BJ (cell line): ENCODE measurements around the gene XPNPEP2. TPM values are rescaled to one million over a fixed set of nuclear protein-coding genes. Genes with fewer than 3 reads are reported as not detected.

Source experiments
- CTCF ChIA-PET: fragments of 350-600 bp; formaldehyde crosslinking; extraction: SDS; loops from one replicate; lab custom pipeline; 2021; ENCODE audit warnings: antibody characterized with exemption, inconsistent platforms; lab: Yijun Ruan, JAX
- POLR2A ChIA-PET: fragments of 300-600 bp; sonication (Branson Sonifier 250); formaldehyde crosslinking; extraction: SDS; loops from one replicate; lab custom pipeline; 2021; ENCODE audit warnings: antibody characterized with exemption; lab: Charles Lee
- DNase-seq: peaks from one replicate; pipeline ENCODE4 v3.0.0-alpha.2; 2011; ENCODE audit warnings: low read depth
- H3K27me3 ChIP-seq: 2 replicates; pipeline ENCODE4 v1.6.0; 2011; ENCODE audit warnings: low read length; ENCODE audit not compliant: control insufficient read depth, insufficient read depth
- H3K36me3 ChIP-seq: 2 replicates; pipeline ENCODE4 v1.5.1; 2011; ENCODE audit warnings: low read length; ENCODE audit not compliant: control insufficient read depth, insufficient read depth
- H3K4me3 ChIP-seq: 2 replicates; pipeline ENCODE4 v1.5.1; 2011; ENCODE audit warnings: low read depth, mild to moderate bottlenecking, control low read depth, low read length
- CTCF ChIP-seq: IDR thresholded peaks from 2 replicates; pipeline ENCODE4 v1.5.1; 2011; ENCODE audit warnings: low read depth, mild to moderate bottlenecking, control low read depth, inconsistent platforms, low read length, moderate library complexity; ENCODE audit not compliant: insufficient read depth
- polyA plus RNA-seq: library from polyadenylated mRNA; depleted of rRNA; stranded (reverse); fragments of >200 nt; gene quantifications from 2 replicates; pipeline ENCODE4 v1.2.3, GENCODE V29; 2011

The XPNPEP2 gene
- polyA plus RNA-seq, 1 experiment: 0.32 TPM

GRCh38 chrX:129755779-129756650, 17.2 kb downstream of the XPNPEP2 start:
- no peak for DNase-seq
- no peaks in the 10 kb centered on the region for H3K27me3 ChIP-seq
- H3K4me3 ChIP-seq: no peak overlapping the region
- ChIA-PET CTCF (interaction anchor here (1.2 kb wide), 1 partner anchor 21 kb away, joined by 3 read pairs; no protein-coding TSS in a partner anchor), POLR2A (no interaction called here)
- TF ChIP-seq CTCF: no peak
- H3K36me3 ChIP-seq: no peaks in the 10 kb centered on the region

GRCh38 chrX:129759576-129760061, 20.8 kb downstream of the XPNPEP2 start:
- DNase-seq: peak; percentile 21
- CTCF ChIA-PET: interaction anchor here (1.0 to 1.5 kb wide), 2 partner anchors 9 to 14 kb away, joined by 4 to 5 read pairs; no protein-coding TSS in a partner anchor

GRCh38 chrX:129760155-129760554, 21.4 kb downstream of the XPNPEP2 start:
- ChIA-PET CTCF (interaction anchor here (0.6 to 1.5 kb wide), 3 partner anchors 8 to 412 kb away, joined by 3 to 5 read pairs (median 4); partner anchors contain the start of gene RAB33A), POLR2A (no interaction called here)
- DNase-seq: no peak
- no peak overlapping the region for H3K4me3 ChIP-seq
- H3K36me3 ChIP-seq: no peaks in the 10 kb centered on the region
- H3K27me3 ChIP-seq: no peaks in the 10 kb centered on the region
- TF ChIP-seq CTCF: no peak

More at GRCh38 chrX:129759576-129760061, 20.8 kb downstream of the XPNPEP2 start:
- no peaks in the 10 kb centered on the region for H3K27me3 ChIP-seq
- POLR2A ChIA-PET: no interaction called here
- no peak overlapping the region for H3K4me3 ChIP-seq
- peak; percentile 8; the same call in 1 of the 2 replicates for TF ChIP-seq CTCF
- H3K36me3 ChIP-seq: no peaks in the 10 kb centered on the region

GRCh38 chrX:129760981-129761380, 22.2 kb downstream of the XPNPEP2 start:
- Histone ChIP-seq H3K4me3 (no peak overlapping the region), H3K27me3 (no peaks in the 10 kb centered on the region), H3K36me3 (no peaks in the 10 kb centered on the region)
- CTCF ChIA-PET: no interaction called here
- POLR2A ChIA-PET: no interaction called here
- no peak for TF ChIP-seq CTCF
- no peak for DNase-seq

- POLR2A ChIA-PET: no interaction called here
- TF ChIP-seq CTCF: no peak
- Histone ChIP-seq H3K36me3 (no peaks in the 10 kb centered on the region), H3K4me3 (no peak overlapping the region), H3K27me3 (no peaks in the 10 kb centered on the region)
- CTCF ChIA-PET: no interaction called here
- DNase-seq: no peak
Observed at GRCh38 chrX:129761596-129761995, 22.8 kb downstream of the XPNPEP2 start.
